HepG2 (cell line): ENCODE results near the gene SPPL3. TPM values are rescaled to one million over a fixed set of nuclear protein-coding genes. Genes with fewer than 3 reads are reported as not detected.

ENCODE experiments used
- ATAC-seq: fragments of 200-7000 bp; cut with Tn5 transposase; 3 replicates; pipeline ENCODE4 v1.9.1; 2020; ENCODE audit warnings: mild to moderate bottlenecking, moderate library complexity
- BruUV-seq: library from RNA; stranded (reverse); fragments of 400-500 nt; replicated peaks from 2 replicates; lab custom pipeline; 2021; lab: Mats Ljungman, UMichigan
- CTCF ChIA-PET: fragments of 300-600 bp; formaldehyde crosslinking; extraction: SDS; loops from one replicate; lab custom pipeline; 2021; ENCODE audit warnings: low total read pairs, inconsistent platforms, low intra/inter-chr PET ratio; lab: Yijun Ruan, JAX
- POLR2A ChIA-PET: fragments of 350-600 bp; sonication (Branson Sonifier 250); formaldehyde crosslinking; loops from one replicate; lab custom pipeline; 2020; ENCODE audit warnings: antibody characterized with exemption, inconsistent platforms; lab: Yijun Ruan, JAX
- DNase-seq: peaks from one replicate; pipeline ENCODE4 v3.0.0-alpha.2; 2015; ENCODE audit warnings: low spot score
- FAIRE-seq: peaks from 3 replicates; lab custom pipeline; 2011; peaks lifted over from hg19 to GRCh38; lab: Jason Lieb, UNC
- H2AFZ ChIP-seq: one replicate; pipeline ENCODE4 v1.6.1; 2011; ENCODE audit warnings: low read length, inconsistent platforms
- H3K27ac ChIP-seq: fragments of 300-600 bp; 3 replicates; pipeline ENCODE4 v1.8.0; 2011; ENCODE audit warnings: mixed run types, mild to moderate bottlenecking, mixed read lengths, low read length, inconsistent platforms; ENCODE audit not compliant: insufficient read depth; ENCODE audit errors: extremely low read length
- H3K27me3 ChIP-seq, 2 experiments: fragments of 200-600 bp in 1 of 2; 2 replicates in 1 of 2; 3 replicates in 1 of 2; pipeline versions ENCODE4 v1.6.0 to v1.8.0; 2011; ENCODE audit warnings: low read length in 2 of 2, mild to moderate bottlenecking in 2 of 2, moderate library complexity in 2 of 2, inconsistent platforms in 1 of 2; ENCODE audit not compliant: insufficient read depth in 2 of 2, control insufficient read depth in 1 of 2
- H3K36me3 ChIP-seq, 2 experiments: fragments of 200-600 bp in 1 of 2; replicated peaks in 1 of 2; 2 replicates in 1 of 2; 3 replicates in 1 of 2; pipeline versions ENCODE4 v1.5.1 to v1.8.0; 2011; ENCODE audit warnings: low read length in 2 of 2, inconsistent platforms in 1 of 2; ENCODE audit not compliant: insufficient read depth in 2 of 2, control insufficient read depth in 1 of 2
- H3K4me1 ChIP-seq: 2 replicates; pipeline ENCODE4 v1.5.1; 2012; ENCODE audit warnings: low read length, inconsistent platforms; ENCODE audit not compliant: insufficient read depth
- H3K4me2 ChIP-seq: 2 replicates; pipeline ENCODE4 v1.6.0; 2011; ENCODE audit warnings: low read depth, low read length, inconsistent platforms
- H3K4me3 ChIP-seq, 3 experiments: fragments of 200-600 bp in 1 of 3; sonication (generic), shearing (Covaris generic) in 1 of 3; replicated peaks in 1 of 3; 2 replicates each; pipeline ENCODE4 v1.5.1; 2011 to 2016; ENCODE audit warnings: low read length in 3 of 3, inconsistent platforms in 2 of 3, low read depth in 2 of 3, mild to moderate bottlenecking in 2 of 3, control low read depth in 1 of 3, mixed read lengths in 1 of 3; ENCODE audit not compliant: insufficient read depth in 1 of 3
- H3K79me2 ChIP-seq: one replicate; pipeline ENCODE4 v1.6.1; 2011; ENCODE audit warnings: low read length, inconsistent platforms; ENCODE audit not compliant: insufficient read depth
- H3K9ac ChIP-seq: 2 replicates; pipeline ENCODE4 v1.6.0; 2011; ENCODE audit warnings: mild to moderate bottlenecking, low read depth, low read length, inconsistent platforms; ENCODE audit not compliant: insufficient read depth
- H3K9me3 ChIP-seq: 2 replicates; pipeline ENCODE4 v1.5.1; 2012; ENCODE audit warnings: mild to moderate bottlenecking, low read length
- H4K20me1 ChIP-seq: 2 replicates; pipeline ENCODE4 v1.6.0; 2011; ENCODE audit warnings: inconsistent platforms, mild to moderate bottlenecking, low read length, moderate library complexity; ENCODE audit not compliant: insufficient read depth
- BRCA1 ChIP-seq: sonication (generic); formaldehyde crosslinking; IDR thresholded peaks from 2 replicates; pipeline ENCODE4 v1.4.0; 2020; ENCODE audit warnings: missing genetic modification reagents
- CCAR2 ChIP-seq: fragments of 200-400 bp; formaldehyde crosslinking; optimal IDR thresholded peaks from 2 replicates; pipeline ENCODE3; 2018; ENCODE audit warnings: low read depth, mild to moderate bottlenecking, low read length, moderate library complexity
- CCDC6 ChIP-seq: sonication (generic); formaldehyde crosslinking; IDR thresholded peaks from 2 replicates; pipeline ENCODE4 v1.8.1; 2022; ENCODE audit warnings: mild to moderate bottlenecking, missing genetic modification reagents, moderate library complexity
- FUBP1 ChIP-seq: sonication (generic); formaldehyde crosslinking; IDR thresholded peaks from 2 replicates; pipeline ENCODE4 v1.5.1; 2020; ENCODE audit warnings: missing genetic modification reagents, mild to moderate bottlenecking, borderline replicate concordance
- HNF4A ChIP-seq: sonication (generic); formaldehyde crosslinking; IDR thresholded peaks from 2 replicates; pipeline ENCODE4 v1.4.0; 2020; ENCODE audit warnings: missing genetic modification reagents
- SNAPC2 ChIP-seq: sonication (generic); formaldehyde crosslinking; IDR thresholded peaks from 2 replicates; pipeline ENCODE4 v1.8.1; 2022; ENCODE audit warnings: mild to moderate bottlenecking, missing genetic modification reagents
- ZNF639 ChIP-seq: conservative IDR thresholded peaks from 2 replicates; pipeline ENCODE4 v1.6.1; 2018; ENCODE audit warnings: missing genetic modification reagents
- WGBS: methylation state at CpG from one replicate; pipeline ENCODE4 v1.1.6; 2017; ENCODE audit warnings: low lambda C conversion rate; 5-methylcytosine and 5-hydroxymethylcytosine counted together
- in situ Hi-C: cut with HindIII; loops from 2 replicates; pipeline ENCODE4 v1.10.0; 2017; ENCODE audit warnings: low pct_unique_long_range_greater_than_20kb; ENCODE audit not compliant: extremely low pct_ligation_motif_present
- intact Hi-C: fragments of 100-400 bp; cut with micrococcal nuclease; formaldehyde crosslinking; loops from one replicate; pipeline ENCODE4 v1.10.0; 2022; ENCODE audit not compliant: unreplicated experiment
- polyA plus RNA-seq, 8 experiments: library from polyadenylated mRNA; depleted of rRNA in 3 of 8; stranded (reverse) in 7 of 8; unstranded in 1 of 8; fragments of >200 nt; fragmentation: Illumina TruSeq in 4 of 8; extraction: Trizol in 4 of 8; gene quantifications; 2 replicates each; pipeline versions ENCODE4 v1.2.1 to v1.2.3, GENCODE V29; 2011 to 2016; ENCODE audit warnings: low read depth in 4 of 8, missing spikeins in 1 of 8, mixed read lengths in 1 of 8; ENCODE audit not compliant: insufficient read depth in 1 of 8
- total RNA-seq, 5 experiments: library from RNA; depleted of rRNA; stranded (reverse); fragments of >200 nt; fragmentation: Illumina TruSeq; extraction: Trizol; gene quantifications; 2 replicates each; pipeline ENCODE4 v1.2.3, GENCODE V29; 2016; ENCODE audit warnings: low read depth in 1 of 5

SPPL3 gene
- total and polyA plus RNA-seq, 2 of the 13 experiments (the other 11 are each of a cell fraction or from before 2014, with no cell fraction given), result 8.9 to 9.1 TPM

GRCh38 chr12:120787889-120788288, 116.3 kb downstream of the SPPL3 start (continued):
- no peak for TF ChIP-seq ZNF639 (CRISPR knock-in tag)
- no peak for TF ChIP-seq HNF4A

- no peak for ATAC-seq
- in situ Hi-C loops, result no loop called here
- CTCF ChIA-PET, result no interaction called here
- DNase-seq, result no peak
- intact Hi-C loops, result no loop called here
- H3K79me2 ChIP-seq, result no peaks in the 10 kb centered on the region
- no peaks in the 10 kb centered on the region for H3K4me1 ChIP-seq
- TF ChIP-seq SNAPC2 (CRISPR knock-in tag) (no peak), CCAR2 (no peak), FUBP1 (CRISPR knock-in tag) (no peak), CCDC6 (CRISPR knock-in tag) (no peak), BRCA1 (CRISPR knock-in tag) (no peak)
- TF ChIP-seq, all 625 proteins: peak for 0
- Histone ChIP-seq H3K36me3 (peaks cover 10 to 24% of the 10 kb centered on the region in 2 experiments; a peak in 4 of 5 replicates), H3K27me3 (no peaks in the 10 kb centered on the region), H2AFZ (no peak overlapping the region), H3K9ac (no peak overlapping the region), H3K9me3 (no peaks in the 10 kb centered on the region), H3K27ac (no peak overlapping the region), H4K20me1 (no peaks in the 10 kb centered on the region), H3K4me3 (no peak overlapping the region), H3K4me2 (no peak overlapping the region)
- FAIRE-seq, result no peak
- no TSS peak for BruUV-seq
- POLR2A ChIA-PET, result no interaction called here
- 94% methylated on average over 3 of the region's 3 CpGs for WGBS
Observed at GRCh38 chr12:120784804-120785203, 119.4 kb downstream of the SPPL3 start.
